Thoracic aorta (tissue), 2 donors: ENCODE results near the gene NAPA. TPM values are rescaled to one million over a fixed set of nuclear protein-coding genes. Genes with fewer than 3 reads are reported as not detected.

Source experiments
- ATAC-seq: fragments of 150-250 bp; one replicate; pipeline ENCODE4 v1.8.0; 2017; ENCODE audit warnings: low read depth; ENCODE audit not compliant: insufficient number of reproducible peaks, low FRiP score
- DNase-seq: peaks from one replicate; pipeline ENCODE4 v3.0.0-alpha.2; 2020; ENCODE audit warnings: low spot score
- H3K27ac ChIP-seq, 2 donors: fragments of 200-600 bp; sonication (generic); 1 replicate in 1 of 2; 2 replicates in 1 of 2; pipeline ENCODE4 v1.5.1; 2016; ENCODE audit warnings: mild to moderate bottlenecking in 2 of 2, moderate library complexity in 2 of 2
- H3K27me3 ChIP-seq: fragments of 200-600 bp; sonication (generic); replicated peaks from 2 replicates; pipeline ENCODE4 v1.6.0; 2016; ENCODE audit warnings: mild to moderate bottlenecking; ENCODE audit not compliant: insufficient read depth
- H3K36me3 ChIP-seq: fragments of 200-600 bp; sonication (generic); one replicate; pipeline ENCODE4 v1.5.1; 2016
- H3K4me1 ChIP-seq, 2 donors: fragments of 200-600 bp; sonication (generic); 1 replicate in 1 of 2; 2 replicates in 1 of 2; pipeline versions ENCODE4 v1.5.1 to v1.6.0; 2016; ENCODE audit warnings: low read depth in 2 of 2, mild to moderate bottlenecking in 1 of 2; ENCODE audit not compliant: control insufficient read depth in 1 of 2
- H3K4me3 ChIP-seq: fragments of 200-600 bp; sonication (generic); 2 replicates; pipeline ENCODE4 v1.5.1; 2016; ENCODE audit warnings: mild to moderate bottlenecking
- H3K9me3 ChIP-seq: fragments of 200-600 bp; sonication (generic); 2 replicates; pipeline ENCODE4 v1.5.1; 2016
- total RNA-seq, 2 donors: library from RNA; depleted of rRNA; stranded (reverse); fragments of >200 nt; gene quantifications; one replicate each; pipeline versions ENCODE4 v1.1.0 to v1.2.3, GENCODE V29; 2016
- TF ChIP-seq, protein P1 (sequence below): fragments of 200-600 bp; sonication (generic); IDR thresholded peaks from one replicate; pipeline ENCODE4 v1.5.1; 2019; ENCODE audit warnings: antibody characterized with exemption

NAPA gene
- total RNA-seq, 2 donors from 2014 or later: 107 to 147 TPM

DNA sequence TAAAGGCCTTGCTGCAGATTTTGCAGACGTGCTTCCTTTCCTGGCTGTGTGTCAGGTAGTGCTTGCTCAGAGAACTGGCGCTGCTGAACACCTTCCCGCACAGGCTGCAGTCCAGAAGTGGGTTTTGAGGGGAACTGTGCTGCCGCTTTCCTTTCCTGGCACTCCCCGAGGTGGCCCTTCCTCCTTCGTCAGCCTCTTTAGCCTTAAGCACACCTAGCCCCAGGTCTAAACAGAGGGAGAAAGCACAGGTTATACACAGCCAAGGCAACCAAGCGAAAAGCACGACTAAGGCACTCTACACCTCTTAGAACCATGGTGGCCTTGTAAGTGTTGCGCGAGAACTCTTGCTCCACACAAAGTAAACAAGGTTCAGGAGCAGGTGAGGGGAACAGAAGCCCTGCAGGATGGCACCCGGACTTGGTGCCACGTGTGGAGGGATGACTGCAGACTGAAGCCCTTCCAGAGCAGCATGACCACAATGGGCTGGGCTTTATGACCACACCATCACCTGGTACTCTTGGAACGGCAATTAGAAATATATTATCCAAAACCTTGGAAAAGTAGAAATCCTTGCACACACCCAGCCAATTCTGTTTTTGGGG lies 34.5 kb upstream of the NAPA start:
- no peak for ATAC-seq
- H3K9me3 ChIP-seq: no peaks in the 10 kb centered on the region
- TF ChIP-seq, protein P1, sequence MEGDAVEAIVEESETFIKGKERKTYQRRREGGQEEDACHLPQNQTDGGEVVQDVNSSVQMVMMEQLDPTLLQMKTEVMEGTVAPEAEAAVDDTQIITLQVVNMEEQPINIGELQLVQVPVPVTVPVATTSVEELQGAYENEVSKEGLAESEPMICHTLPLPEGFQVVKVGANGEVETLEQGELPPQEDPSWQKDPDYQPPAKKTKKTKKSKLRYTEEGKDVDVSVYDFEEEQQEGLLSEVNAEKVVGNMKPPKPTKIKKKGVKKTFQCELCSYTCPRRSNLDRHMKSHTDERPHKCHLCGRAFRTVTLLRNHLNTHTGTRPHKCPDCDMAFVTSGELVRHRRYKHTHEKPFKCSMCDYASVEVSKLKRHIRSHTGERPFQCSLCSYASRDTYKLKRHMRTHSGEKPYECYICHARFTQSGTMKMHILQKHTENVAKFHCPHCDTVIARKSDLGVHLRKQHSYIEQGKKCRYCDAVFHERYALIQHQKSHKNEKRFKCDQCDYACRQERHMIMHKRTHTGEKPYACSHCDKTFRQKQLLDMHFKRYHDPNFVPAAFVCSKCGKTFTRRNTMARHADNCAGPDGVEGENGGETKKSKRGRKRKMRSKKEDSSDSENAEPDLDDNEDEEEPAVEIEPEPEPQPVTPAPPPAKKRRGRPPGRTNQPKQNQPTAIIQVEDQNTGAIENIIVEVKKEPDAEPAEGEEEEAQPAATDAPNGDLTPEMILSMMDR: no peak
- no peaks in the 10 kb centered on the region for H3K36me3 ChIP-seq
- no peak overlapping the region for H3K4me3 ChIP-seq
- DNase-seq: no peak
- no peaks in the 10 kb centered on the region for H3K27me3 ChIP-seq
- peaks cover 0 to 6% of the 10 kb centered on the region in 2 donors for H3K4me1 ChIP-seq
- H3K27ac ChIP-seq: no peak overlapping the region

DNA sequence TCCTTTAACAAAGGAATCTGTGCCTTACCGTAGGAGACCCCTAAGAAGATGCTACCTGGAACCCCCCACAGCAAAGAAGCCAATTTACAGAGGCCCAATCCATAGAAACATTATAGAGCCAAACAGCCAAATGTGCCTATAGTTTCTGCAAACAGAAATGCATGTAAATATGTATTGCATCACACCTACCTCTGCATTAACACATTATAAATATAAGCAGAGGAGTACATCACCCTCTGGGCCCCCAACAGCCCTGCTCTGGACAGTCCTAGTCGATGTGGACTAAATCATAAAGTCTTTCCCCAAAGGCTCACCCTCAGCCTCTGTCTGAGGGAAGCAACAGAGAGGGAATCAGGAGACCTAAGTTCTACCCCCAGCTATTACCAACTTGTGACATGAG lies 32.3 kb upstream of the NAPA start:
- H3K36me3 ChIP-seq: no peaks in the 10 kb centered on the region
- TF ChIP-seq, protein P1: no peak
- DNase-seq: no peak
- no peaks in the 10 kb centered on the region for H3K27me3 ChIP-seq
- H3K27ac ChIP-seq: no peak overlapping the region
- ATAC-seq: no peak
- no peak overlapping the region for H3K4me3 ChIP-seq
- H3K9me3 ChIP-seq: no peaks in the 10 kb centered on the region
- H3K4me1 ChIP-seq: peaks cover 0 to 6% of the 10 kb centered on the region in 2 donors

DNA sequence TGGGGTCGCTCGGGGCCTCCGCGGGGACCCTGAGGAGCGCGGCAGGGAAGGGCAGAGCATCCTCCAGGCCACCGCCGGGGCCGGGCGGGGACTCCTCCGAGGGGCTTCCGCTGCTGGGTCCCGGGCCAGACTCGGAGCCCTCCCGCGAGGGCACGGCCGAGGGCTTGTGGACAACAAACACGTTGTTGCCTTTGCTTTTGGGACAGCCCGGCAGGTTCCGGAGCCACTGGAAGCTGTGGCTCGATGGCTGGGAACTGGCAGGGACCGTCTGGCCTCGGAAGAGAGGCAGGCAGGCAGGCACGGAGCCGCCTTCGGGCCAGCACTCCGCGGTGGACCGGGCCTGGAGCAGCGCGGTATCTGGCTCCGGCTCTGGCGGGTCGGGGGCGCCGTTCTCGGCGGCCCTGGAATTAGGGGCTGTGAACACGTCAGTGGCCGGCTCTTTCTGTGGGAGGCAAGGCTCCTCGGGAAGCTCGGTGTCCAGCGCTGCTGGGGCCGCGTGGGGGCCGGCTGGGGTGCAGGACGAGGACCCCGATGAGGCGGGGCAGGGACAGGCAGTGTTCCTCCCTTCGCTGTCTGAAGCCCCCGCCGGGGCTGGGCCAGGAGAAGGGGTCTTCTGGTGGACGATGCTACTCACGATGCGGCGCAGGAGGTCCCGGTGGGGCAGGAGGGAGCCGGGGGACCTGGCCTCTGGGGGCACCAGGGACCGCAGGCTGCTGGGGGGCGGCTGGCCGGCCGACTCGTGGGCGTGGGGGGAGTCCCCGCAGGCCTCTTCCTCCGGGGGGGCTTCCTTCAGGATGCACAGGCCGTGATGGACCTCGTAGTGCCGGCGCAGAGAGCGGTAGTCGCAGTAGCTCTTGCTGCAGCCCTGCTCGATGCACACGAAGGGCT lies 30.4 kb upstream of the NAPA start:
- peaks cover 0 to 6% of the 10 kb centered on the region in 2 donors for H3K4me1 ChIP-seq
- H3K27me3 ChIP-seq: no peaks in the 10 kb centered on the region
- peak overlapping the region; percentile 22 for H3K4me3 ChIP-seq
- TF ChIP-seq, protein P1: no peak
- H3K36me3 ChIP-seq: no peaks in the 10 kb centered on the region
- no peak overlapping the region for H3K27ac ChIP-seq
- H3K9me3 ChIP-seq: no peaks in the 10 kb centered on the region
- ATAC-seq (no peak), DNase-seq (no peak)

DNA sequence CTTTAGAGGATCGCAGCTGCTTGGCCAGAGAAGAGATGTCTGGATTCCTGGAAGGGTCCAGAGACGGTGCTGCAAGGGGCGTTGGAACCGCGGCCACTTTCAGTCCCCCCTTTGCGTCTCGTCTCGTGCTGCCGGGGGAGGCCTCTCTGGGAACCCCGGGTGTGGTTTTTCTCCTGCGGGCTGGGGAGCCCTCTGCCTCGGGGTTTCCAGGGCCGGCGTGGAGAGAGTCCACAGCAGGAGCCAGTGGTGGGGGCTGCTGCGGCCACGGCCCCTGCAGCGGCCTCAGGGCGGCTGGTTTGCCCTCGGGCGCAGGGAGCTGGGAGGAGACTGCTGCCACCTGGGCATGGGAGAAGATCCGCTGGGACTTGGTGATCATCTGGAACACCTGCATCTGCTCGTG lies 29.6 kb upstream of the NAPA start:
- Histone ChIP-seq H3K9me3 (no peaks in the 10 kb centered on the region), H3K27ac (no peak overlapping the region), H3K36me3 (no peaks in the 10 kb centered on the region), H3K27me3 (no peaks in the 10 kb centered on the region), H3K4me1 (peaks cover 0 to 6% of the 10 kb centered on the region in 2 donors), H3K4me3 (no peak overlapping the region)
- DNase-seq (no peak), ATAC-seq (no peak)
- TF ChIP-seq, protein P1: no peak

DNA sequence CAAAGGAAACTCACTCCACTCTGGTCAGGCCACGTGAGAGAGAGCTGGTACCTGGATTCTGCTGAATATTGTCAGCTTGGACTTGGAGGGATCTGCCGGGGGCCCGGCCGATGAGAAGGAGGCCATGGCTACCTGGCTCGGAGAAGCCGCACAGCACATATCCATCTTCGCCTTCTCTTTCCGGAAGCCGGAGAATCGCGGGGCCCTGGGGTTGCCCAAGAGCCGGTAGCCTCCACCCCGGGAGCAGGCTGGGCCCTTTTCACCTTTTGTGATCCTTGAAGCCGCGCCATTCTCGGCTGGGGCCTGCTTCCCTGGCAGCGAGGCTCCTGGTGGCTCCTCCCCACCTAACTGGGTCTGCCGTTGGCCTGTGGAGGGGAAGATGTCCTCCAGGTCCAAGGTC lies 29.2 kb upstream of the NAPA start:
- Histone ChIP-seq H3K9me3 (no peaks in the 10 kb centered on the region), H3K27ac (no peak overlapping the region), H3K4me1 (peaks cover 0 to 6% of the 10 kb centered on the region in 2 donors)

More for the DNA sequence above, 29.2 kb upstream of the NAPA start:
- Histone ChIP-seq H3K4me3 (no peak overlapping the region), H3K36me3 (no peaks in the 10 kb centered on the region), H3K27me3 (no peaks in the 10 kb centered on the region)
- no peak for ATAC-seq
- no peak for DNase-seq
- TF ChIP-seq, protein P1: no peak
